T-helper 1 cell treated with Interleukin-12 subunit alpha and Interleukin-12 subunit beta and Interleukin-4 antibody, amounts not matched to agents 30 ng/mL and 1 ng/mL, for 36 hours (primary cell): ENCODE results near the gene ZNF318. TPM values are rescaled to one million over a fixed set of nuclear protein-coding genes. Genes with fewer than 3 reads are reported as not detected.
"Not testable (repeated sequence)": the region's sequence is repeated elsewhere in the genome, so short reads cannot be mapped to it uniquely, and the experiment has no call there.

Experiments used
- intact Hi-C: fragments of 100-400 bp; cut with micrococcal nuclease; formaldehyde crosslinking; loops from one replicate; pipeline ENCODE4 v1.15.1; 2024
- total RNA-seq: library from RNA; stranded (reverse); gene quantifications from 2 replicates; pipeline ENCODE4 v1.2.3, GENCODE V29; 2022

ZNF318 gene
- total RNA-seq, 1 donor from 2014 or later = 12.0 TPM

- intact Hi-C loops = loop anchor here (1.0 to 10.0 kb wide), 10 partner anchors 14 to 742 kb away; partner anchors contain the start of genes ABCC10, MAD2L1BP, MRPL14 and SRF
These were observed 13.7 kb upstream of the ZNF318 start for GRCh38 chr6:43383021-43383667.

GRCh38 chr6:43380858-43381257, 11.4 kb upstream of the ZNF318 start:
- intact Hi-C loops = loop anchor here (5.0 to 10.0 kb wide), 6 partner anchors 191 to 744 kb away; partner anchors contain the start of genes MAD2L1BP, MRPL14, TMEM63B and VEGFA

GRCh38 chr6:43378631-43379030, 9.2 kb upstream of the ZNF318 start:
- intact Hi-C loops = no loop called here

- intact Hi-C loops = no loop called here
These were observed 8.3 kb upstream of the ZNF318 start for GRCh38 chr6:43377710-43378229.

- intact Hi-C loops = no loop called here
These were observed 7.1 kb upstream of the ZNF318 start for GRCh38 chr6:43376551-43376981.

- intact Hi-C loops = no loop called here
These were observed 6.2 kb upstream of the ZNF318 start for GRCh38 chr6:43375693-43376092.

- intact Hi-C loops = no loop called here
These were observed 3.9 kb upstream of the ZNF318 start for GRCh38 chr6:43373252-43373875.

- intact Hi-C loops = not testable (repeated sequence)
These were observed 645 bp upstream of the ZNF318 start for GRCh38 chr6:43370003-43370580.

GRCh38 chr6:43368259-43369160, 937 bp downstream of the ZNF318 start:
- intact Hi-C loops = loop anchor here (1.0 to 5.0 kb wide), 13 partner anchors 15 to 439 kb away; partner anchors contain the start of genes ABCC10, CNPY3, CUL7 and GTPBP2

GRCh38 chr6:43367245-43367984, 2.0 kb downstream of the ZNF318 start:
- intact Hi-C loops = loop anchor here (5.0 kb wide), 3 partner anchors 210 to 390 kb away; partner anchors contain the start of genes CUL7, PEX6, POLH and XPO5

- intact Hi-C loops = no loop called here
These were observed 8.2 kb downstream of the ZNF318 start for GRCh38 chr6:43361269-43361668.

GRCh38 chr6:43359831-43360230, 9.6 kb downstream of the ZNF318 start:
- intact Hi-C loops = no loop called here

GRCh38 chr6:43359381-43359780, 10.1 kb downstream of the ZNF318 start:
- intact Hi-C loops = no loop called here

GRCh38 chr6:43355862-43356590, 13.4 kb downstream of the ZNF318 start:
- intact Hi-C loops = no loop called here

GRCh38 chr6:43351951-43352350, 17.5 kb downstream of the ZNF318 start:
- intact Hi-C loops = not testable (repeated sequence)

- intact Hi-C loops = no loop called here
These were observed 22.0 kb downstream of the ZNF318 start for GRCh38 chr6:43347444-43347843.

- intact Hi-C loops = no loop called here
These were observed 22.4 kb downstream of the ZNF318 start for GRCh38 chr6:43347021-43347420.

GRCh38 chr6:43346243-43346642, 23.2 kb downstream of the ZNF318 start:
- intact Hi-C loops = not testable (repeated sequence)

GRCh38 chr6:43339168-43339567, 30.3 kb downstream of the ZNF318 start:
- intact Hi-C loops = no loop called here

- intact Hi-C loops = no loop called here
These were observed 31.2 kb downstream of the ZNF318 start for GRCh38 chr6:43338243-43338642.
